Breast epithelium (tissue), 3 donors: Measurements from ENCODE around the gene LYZL2.
"Not testable (repeated sequence)": the region's sequence is repeated elsewhere in the genome, so short reads cannot be mapped to it uniquely, and the experiment has no call there.

Experiments
- POLR2A ChIP-seq: fragments of 450-650 bp; IDR thresholded peaks from one replicate; pipeline ENCODE4 v1.6.1; 2016; ENCODE audit warnings: antibody characterized with exemption, mild to moderate bottlenecking, moderate library complexity
- POLR2AphosphoS5 ChIP-seq, 3 donors: sonication (generic); formaldehyde crosslinking; IDR thresholded peaks; one replicate each; pipeline ENCODE4 v1.6.1; 2017; ENCODE audit warnings: antibody characterized with exemption in 3 of 3
- TF ChIP-seq, protein P1 (sequence below), 3 donors: fragments of 450-650 bp; IDR thresholded peaks; one replicate each; pipeline ENCODE4 v1.5.1; 2016 to 2017; ENCODE audit warnings: antibody characterized with exemption in 3 of 3, mild to moderate bottlenecking in 3 of 3, moderate library complexity in 3 of 3

DNA sequence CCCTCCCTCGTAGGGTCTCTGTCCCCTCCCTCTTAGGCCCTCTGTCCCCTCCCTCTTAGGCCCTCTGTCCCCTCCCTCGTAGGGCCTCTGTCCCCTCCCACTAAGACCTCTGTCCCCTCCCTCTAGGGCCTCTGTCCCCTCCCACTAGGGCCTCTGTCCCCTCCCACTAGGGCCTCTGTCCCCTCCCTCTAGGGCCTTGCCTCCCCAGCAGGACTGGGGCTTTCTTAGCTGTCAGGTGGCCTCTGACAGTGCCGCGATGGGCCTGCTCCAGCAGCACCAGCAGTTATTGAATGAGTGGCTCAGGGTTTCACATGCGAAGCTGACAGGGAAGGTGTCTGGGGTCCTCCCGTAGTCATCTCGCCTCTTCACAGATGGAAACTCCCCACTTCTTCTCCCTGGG is 48.1 kb upstream of the LYZL2 start:
- not testable (repeated sequence) for TF ChIP-seq POLR2A; POLR2AphosphoS5 (IDR thresholded peaks at IDR 0.05)
- TF ChIP-seq, protein P1, sequence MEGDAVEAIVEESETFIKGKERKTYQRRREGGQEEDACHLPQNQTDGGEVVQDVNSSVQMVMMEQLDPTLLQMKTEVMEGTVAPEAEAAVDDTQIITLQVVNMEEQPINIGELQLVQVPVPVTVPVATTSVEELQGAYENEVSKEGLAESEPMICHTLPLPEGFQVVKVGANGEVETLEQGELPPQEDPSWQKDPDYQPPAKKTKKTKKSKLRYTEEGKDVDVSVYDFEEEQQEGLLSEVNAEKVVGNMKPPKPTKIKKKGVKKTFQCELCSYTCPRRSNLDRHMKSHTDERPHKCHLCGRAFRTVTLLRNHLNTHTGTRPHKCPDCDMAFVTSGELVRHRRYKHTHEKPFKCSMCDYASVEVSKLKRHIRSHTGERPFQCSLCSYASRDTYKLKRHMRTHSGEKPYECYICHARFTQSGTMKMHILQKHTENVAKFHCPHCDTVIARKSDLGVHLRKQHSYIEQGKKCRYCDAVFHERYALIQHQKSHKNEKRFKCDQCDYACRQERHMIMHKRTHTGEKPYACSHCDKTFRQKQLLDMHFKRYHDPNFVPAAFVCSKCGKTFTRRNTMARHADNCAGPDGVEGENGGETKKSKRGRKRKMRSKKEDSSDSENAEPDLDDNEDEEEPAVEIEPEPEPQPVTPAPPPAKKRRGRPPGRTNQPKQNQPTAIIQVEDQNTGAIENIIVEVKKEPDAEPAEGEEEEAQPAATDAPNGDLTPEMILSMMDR (IDR thresholded peaks at IDR 0.05) = not testable (repeated sequence)
